ENCODE results near the gene NRXN3. TPM values are rescaled to one million over a fixed set of nuclear protein-coding genes. Genes with fewer than 3 reads are reported as not detected.

The NRXN3 gene
- total RNA-seq, 1 experiment from 2014 or later = 1.1 TPM

GRCh38 chr14:79157369-79157768 lies 987.2 kb downstream of the NRXN3 start:
- Histone ChIP-seq H3K4me2 (ENCODE audit: low read length) (no peak overlapping the region), H3K4me3 (ENCODE audit: low read length) (no peak overlapping the region), H3K9me2 (replicated peaks; ENCODE audit: low read length) (no peaks in the 10 kb centered on the region), H3K4me1 (ENCODE audit: insufficient read depth, low read length) (no peaks in the 10 kb centered on the region), H2AFZ (ENCODE audit: low read length) (no peak overlapping the region), H3K79me2 (ENCODE audit: low read length) (no peaks in the 10 kb centered on the region), H3K9ac (ENCODE audit: low read length) (no peak overlapping the region), H3K27ac (ENCODE audit: low read length) (no peak overlapping the region), H3K27me3 (ENCODE audit: low read length) (no peaks in the 10 kb centered on the region), H3F3A (ENCODE audit: low read length, unreplicated experiment) (no peaks in the 10 kb centered on the region), H3K9me3 (ENCODE audit: low read length) (no peaks in the 10 kb centered on the region), H4K20me1 (ENCODE audit: low read length) (no peaks in the 10 kb centered on the region), H3K36me3 (ENCODE audit: low read depth, low read length) (no peaks in the 10 kb centered on the region)
- TF ChIP-seq EZH2phosphoT487 (IDR thresholded peaks at IDR 0.05; ENCODE audit: borderline replicate concordance, low read length) (no peak), EZH2 (IDR thresholded peaks at IDR 0.05; ENCODE audit: low read length, unreplicated experiment) (no peak), CTCF (conservative IDR thresholded peaks at IDR 0.05; ENCODE audit: low read depth, low read length) (no peak)
- no peak for ATAC-seq
- POLR2A ChIA-PET (ENCODE audit: unreplicated experiment) = no interaction called here
- CTCF ChIA-PET = no interaction called here
- BruUV-seq (replicated peaks) = no TSS peak
- DNase-seq = no peak
- intact Hi-C loops (cut with micrococcal nuclease) = no loop called here

GRCh38 chr14:79161571-79161970 lies 991.4 kb downstream of the NRXN3 start:
- no peak for ATAC-seq
- H3K27me3 ChIP-seq (ENCODE audit: low read length) = no peaks in the 10 kb centered on the region
- H4K20me1 ChIP-seq (ENCODE audit: low read length) = no peaks in the 10 kb centered on the region
- no peaks in the 10 kb centered on the region for H3K79me2 ChIP-seq (ENCODE audit: low read length)
- no peaks in the 10 kb centered on the region for H3K4me1 ChIP-seq (ENCODE audit: insufficient read depth, low read length)
- intact Hi-C loops (cut with micrococcal nuclease) = no loop called here
- H3F3A ChIP-seq (ENCODE audit: low read length, unreplicated experiment) = no peaks in the 10 kb centered on the region
- no peaks in the 10 kb centered on the region for H3K9me2 ChIP-seq (replicated peaks; ENCODE audit: low read length)
- H3K9me3 ChIP-seq (ENCODE audit: low read length) = no peaks in the 10 kb centered on the region
- no peak overlapping the region for H2AFZ ChIP-seq (ENCODE audit: low read length)
- DNase-seq = no peak
- ChIA-PET CTCF (no interaction called here), POLR2A (ENCODE audit: unreplicated experiment) (interaction anchor here (0.6 kb wide), 1 partner anchor 315 kb away, joined by 7 read pairs; no protein-coding TSS in a partner anchor)
- no peak overlapping the region for H3K4me2 ChIP-seq (ENCODE audit: low read length)
- H3K4me3 ChIP-seq (ENCODE audit: low read length) = no peak overlapping the region
- H3K27ac ChIP-seq (ENCODE audit: low read length) = no peak overlapping the region
- TF ChIP-seq EZH2phosphoT487 (IDR thresholded peaks at IDR 0.05; ENCODE audit: borderline replicate concordance, low read length) (no peak), CTCF (conservative IDR thresholded peaks at IDR 0.05; ENCODE audit: low read depth, low read length) (no peak), EZH2 (IDR thresholded peaks at IDR 0.05; ENCODE audit: low read length, unreplicated experiment) (no peak)
- BruUV-seq (replicated peaks) = no TSS peak
- H3K9ac ChIP-seq (ENCODE audit: low read length) = no peak overlapping the region
- H3K36me3 ChIP-seq (ENCODE audit: low read depth, low read length) = no peaks in the 10 kb centered on the region

GRCh38 chr14:79162833-79163232 lies 992.7 kb downstream of the NRXN3 start:
- ChIA-PET CTCF (no interaction called here), POLR2A (ENCODE audit: unreplicated experiment) (no interaction called here)
- Histone ChIP-seq H3K27ac (ENCODE audit: low read length) (no peak overlapping the region), H2AFZ (ENCODE audit: low read length) (no peak overlapping the region), H3K79me2 (ENCODE audit: low read length) (no peaks in the 10 kb centered on the region), H3K9me2 (replicated peaks; ENCODE audit: low read length) (no peaks in the 10 kb centered on the region), H3K9me3 (ENCODE audit: low read length) (no peaks in the 10 kb centered on the region), H3F3A (ENCODE audit: low read length, unreplicated experiment) (no peaks in the 10 kb centered on the region), H3K27me3 (ENCODE audit: low read length) (no peaks in the 10 kb centered on the region), H3K36me3 (ENCODE audit: low read depth, low read length) (no peaks in the 10 kb centered on the region), H4K20me1 (ENCODE audit: low read length) (no peaks in the 10 kb centered on the region), H3K4me1 (ENCODE audit: insufficient read depth, low read length) (no peaks in the 10 kb centered on the region), H3K4me3 (ENCODE audit: low read length) (no peak overlapping the region), H3K4me2 (ENCODE audit: low read length) (no peak overlapping the region), H3K9ac (ENCODE audit: low read length) (no peak overlapping the region)
- DNase-seq (no peak), ATAC-seq (no peak)
- TF ChIP-seq EZH2phosphoT487 (IDR thresholded peaks at IDR 0.05; ENCODE audit: borderline replicate concordance, low read length) (no peak), EZH2 (IDR thresholded peaks at IDR 0.05; ENCODE audit: low read length, unreplicated experiment) (no peak), CTCF (conservative IDR thresholded peaks at IDR 0.05; ENCODE audit: low read depth, low read length) (no peak)
- no TSS peak for BruUV-seq (replicated peaks)
- intact Hi-C loops (cut with micrococcal nuclease) = no loop called here
